Activated CD8-positive, alpha-beta memory T cell treated with anti-CD3 and anti-CD28 coated beads for 36 hours (primary cell): ENCODE measurements around the gene DERA. TPM values are rescaled to one million over a fixed set of nuclear protein-coding genes. Genes with fewer than 3 reads are reported as not detected.
"Not testable (repeated sequence)": the region's sequence is repeated elsewhere in the genome, so short reads cannot be mapped to it uniquely, and the experiment has no call there.

Experiments used
- CTCF ChIA-PET: fragments of 350-600 bp; sonication (Branson Sonifier 250); formaldehyde crosslinking; loops from one replicate; lab custom pipeline; 2021; ENCODE audit warnings: antibody characterized with exemption; lab: Charles Lee
- POLR2A ChIA-PET: fragments of 350-600 bp; sonication (Branson Sonifier 250); formaldehyde crosslinking; loops from one replicate; lab custom pipeline; 2021; ENCODE audit warnings: antibody characterized with exemption; lab: Charles Lee
- total RNA-seq, 2 experiments: library from RNA; stranded (reverse); gene quantifications; one replicate each; pipeline ENCODE4 v1.2.3, GENCODE V29; 2021

Gene DERA
- total RNA-seq, 2 experiments from 2014 or later = 25.3 to 27.0 TPM

DNA sequence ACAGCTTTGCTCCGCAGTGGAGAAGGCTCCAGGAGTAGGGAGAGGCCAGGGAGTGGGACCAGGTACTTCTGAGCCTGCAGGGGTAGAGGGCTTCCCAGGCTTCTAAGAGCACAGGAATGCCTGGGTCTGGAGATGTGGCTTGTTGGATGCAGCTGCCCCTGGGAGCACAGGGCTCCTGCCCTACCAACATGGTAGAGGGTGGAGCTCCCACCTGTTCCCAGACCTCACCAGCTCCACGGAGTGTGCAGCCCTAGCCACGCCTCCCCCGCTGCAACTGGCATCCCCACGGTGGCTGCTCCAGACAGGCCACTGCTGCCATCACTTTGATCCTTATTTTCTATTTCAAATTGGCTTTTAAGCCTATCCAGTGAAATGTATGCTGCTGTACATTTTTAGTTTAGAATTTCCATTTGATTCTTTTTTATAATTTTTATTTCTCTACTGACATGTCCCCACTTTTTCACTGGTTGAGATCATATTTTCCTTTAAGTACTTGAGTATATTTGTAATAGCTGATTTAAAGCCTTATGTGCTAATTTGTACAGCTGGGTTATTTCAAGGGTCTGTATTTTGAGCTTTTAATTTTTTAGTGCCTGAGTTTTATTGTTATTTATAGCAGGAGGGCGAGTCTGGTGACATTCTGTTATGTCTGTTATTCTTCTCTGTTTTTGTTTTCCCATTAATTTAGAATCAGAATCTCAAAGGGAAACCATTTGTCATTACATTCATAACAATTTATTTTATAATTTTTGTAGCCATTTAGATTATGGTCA lies 78.0 kb downstream of the DERA start:
- ChIA-PET POLR2A (no interaction called here), CTCF (no interaction called here)

DNA sequence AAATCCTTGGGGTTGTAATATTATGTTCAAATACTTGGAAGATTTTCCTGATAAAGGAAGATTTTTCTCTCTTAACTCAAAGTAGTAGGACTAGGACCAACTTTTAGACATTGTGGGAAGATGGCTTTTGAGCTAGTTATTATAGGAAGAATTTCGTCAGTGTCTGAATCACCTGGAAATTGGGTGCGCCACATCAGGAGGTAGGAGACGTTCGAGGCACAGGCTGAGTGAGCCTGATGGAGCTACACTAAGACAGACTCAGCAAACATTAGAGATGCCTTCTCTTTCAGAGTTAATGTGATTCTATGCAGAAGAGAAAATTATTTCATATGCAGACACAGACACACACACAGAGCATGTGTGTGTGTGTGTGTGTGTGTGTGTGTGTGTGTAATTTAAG lies 84.7 kb downstream of the DERA start:
- ChIA-PET POLR2A (no interaction called here), CTCF (no interaction called here)

DNA sequence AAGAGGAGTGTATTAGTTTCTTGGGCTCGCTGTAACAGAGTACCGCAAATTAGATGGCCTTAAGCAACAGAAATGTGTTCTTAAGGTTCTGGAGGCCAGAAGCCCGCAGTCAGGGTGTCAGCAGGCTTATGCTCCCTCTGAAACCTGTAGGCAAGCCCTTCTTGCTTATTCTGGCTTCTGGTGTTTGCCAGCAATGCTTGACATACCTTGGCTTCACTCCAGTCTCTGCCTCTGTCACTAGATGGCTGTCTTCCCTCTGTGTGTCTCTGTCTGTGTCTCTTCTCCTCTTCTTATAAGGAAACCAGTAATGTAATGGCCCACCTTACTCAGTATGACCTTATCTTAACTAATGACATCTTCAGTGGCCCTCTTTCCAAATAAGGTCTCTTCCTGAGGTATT lies 85.1 kb downstream of the DERA start:
- ChIA-PET POLR2A (no interaction called here), CTCF (no interaction called here)

DNA sequence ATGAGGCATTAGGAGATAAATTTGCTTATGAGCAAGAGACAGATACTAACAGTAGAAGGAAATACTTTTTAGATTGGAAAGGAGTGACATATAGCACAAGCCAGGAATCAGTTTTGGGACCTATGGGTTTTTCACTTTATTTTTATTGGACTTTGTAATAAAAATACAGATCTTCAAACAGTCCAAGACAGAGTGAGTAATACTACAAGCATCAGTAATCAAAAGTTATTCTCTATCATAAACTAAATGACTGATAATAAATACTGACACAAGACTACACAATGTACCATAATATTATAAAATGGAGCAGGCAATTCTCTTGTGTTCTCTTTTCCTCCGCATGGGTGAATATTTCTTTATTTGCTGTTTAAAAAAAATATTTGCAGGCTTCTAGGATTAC lies 85.8 kb downstream of the DERA start:
- ChIA-PET CTCF (no interaction called here), POLR2A (no interaction called here)

DNA sequence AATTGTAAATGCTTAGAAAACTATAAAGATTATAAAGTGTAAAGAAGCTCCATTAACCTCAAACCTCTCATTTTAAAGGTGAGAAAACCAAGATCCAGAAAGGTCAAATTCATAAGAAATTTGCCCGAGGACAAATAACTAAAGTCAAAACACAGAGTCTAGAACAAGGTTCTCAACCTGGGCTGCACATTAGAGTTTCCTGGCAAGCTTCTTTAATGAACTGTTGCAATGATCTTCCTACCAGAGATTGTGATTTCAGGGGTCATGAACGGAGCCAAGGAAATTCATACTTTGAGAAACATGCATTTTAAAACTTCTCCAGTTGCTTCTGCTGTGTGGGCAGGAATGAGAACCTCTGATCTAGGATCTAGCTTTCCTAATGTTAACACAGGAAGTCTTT lies 86.8 kb downstream of the DERA start:
- POLR2A ChIA-PET = no interaction called here

DNA sequence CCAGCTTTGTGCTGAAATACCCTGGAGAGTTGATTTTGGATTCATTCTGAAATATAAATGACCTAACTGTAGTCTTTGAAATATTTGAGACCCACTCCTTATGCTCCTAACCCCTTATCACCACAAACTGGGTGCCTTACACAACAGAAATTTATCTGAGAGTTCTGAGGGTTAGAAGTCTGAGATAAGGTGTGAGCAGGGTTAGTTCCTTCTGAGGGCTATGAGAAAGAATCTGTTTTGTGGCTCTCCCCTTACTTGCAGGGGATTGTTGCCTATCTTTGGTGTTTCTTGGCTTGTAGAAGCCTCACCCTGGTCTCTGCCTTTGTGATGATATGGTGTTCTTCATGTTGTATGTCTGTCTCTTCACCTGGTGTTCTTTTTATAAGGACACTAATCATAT lies 91.7 kb downstream of the DERA start:
- ChIA-PET POLR2A (no interaction called here), CTCF (no interaction called here)

More for the DNA sequence above, 86.8 kb downstream of the DERA start:
- CTCF ChIA-PET = interaction anchor here (0.7 kb wide), 1 partner anchor 129 kb away, joined by 3 read pairs; no protein-coding TSS in a partner anchor

DNA sequence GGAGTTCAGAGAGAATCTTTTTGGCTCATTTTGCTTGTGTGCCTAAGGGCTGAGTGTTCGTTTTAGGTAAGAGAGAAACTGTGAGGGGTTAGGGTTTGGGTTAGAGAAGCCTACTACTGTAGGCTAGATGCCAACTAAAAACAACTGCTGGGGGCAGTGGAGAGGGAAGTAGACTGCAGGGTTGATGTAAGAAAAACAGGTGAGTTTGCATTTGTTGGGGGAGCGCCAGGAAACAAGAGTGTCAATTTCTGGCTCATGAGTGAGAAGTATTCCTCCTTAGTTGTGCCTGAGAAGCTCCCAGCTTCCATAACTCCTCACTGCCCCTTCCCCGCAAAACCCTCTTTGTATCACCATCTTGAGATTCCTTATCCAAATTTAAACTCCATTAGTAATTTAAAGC lies 92.3 kb downstream of the DERA start:
- ChIA-PET POLR2A (no interaction called here), CTCF (no interaction called here)

DNA sequence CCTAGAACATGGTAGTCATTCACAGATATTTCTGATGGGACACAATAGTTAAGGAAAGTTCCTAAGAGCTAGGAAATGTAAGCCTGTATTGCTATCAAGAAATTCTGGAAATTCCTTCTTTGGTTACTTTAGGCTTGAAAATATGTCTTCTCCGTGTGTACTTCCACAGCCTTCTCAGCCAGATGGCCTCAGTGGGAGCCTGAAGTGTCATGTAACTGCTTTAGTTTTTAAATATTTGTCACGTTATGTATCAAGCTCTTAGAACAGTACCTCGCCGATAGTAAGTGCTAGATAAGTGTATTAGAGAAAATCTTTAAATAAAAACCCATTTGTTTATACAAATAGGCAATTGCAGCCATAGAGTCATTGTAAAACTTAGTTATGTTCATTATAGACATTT lies 95.6 kb downstream of the DERA start:
- CTCF ChIA-PET = interaction anchor here (0.7 kb wide), 2 partner anchors 114 to 1933 kb away, joined by 3 read pairs; no protein-coding TSS in a partner anchor

DNA sequence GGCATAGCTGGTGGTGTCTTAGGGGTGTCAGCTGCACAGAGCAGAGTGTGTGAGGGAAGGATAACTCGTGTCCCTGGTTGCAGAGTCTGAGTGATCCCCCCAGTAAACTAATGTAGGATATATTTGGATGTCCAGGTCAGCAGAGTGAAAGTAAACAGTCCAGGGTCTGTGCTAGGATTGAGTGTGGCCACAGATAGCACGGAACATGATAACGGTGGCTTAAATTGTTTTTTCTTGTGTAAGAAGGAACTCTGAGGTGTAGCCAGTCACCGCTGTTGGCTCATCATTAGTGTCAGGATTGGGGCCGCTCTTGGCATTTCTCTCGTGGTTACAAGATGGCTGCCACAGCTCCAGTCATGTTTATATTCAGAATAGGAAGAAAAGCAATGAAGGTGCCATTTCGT lies 97.3 kb downstream of the DERA start:
- POLR2A ChIA-PET = no interaction called here
- CTCF ChIA-PET = no interaction called here

More for the DNA sequence above, 95.6 kb downstream of the DERA start:
- POLR2A ChIA-PET = no interaction called here

DNA sequence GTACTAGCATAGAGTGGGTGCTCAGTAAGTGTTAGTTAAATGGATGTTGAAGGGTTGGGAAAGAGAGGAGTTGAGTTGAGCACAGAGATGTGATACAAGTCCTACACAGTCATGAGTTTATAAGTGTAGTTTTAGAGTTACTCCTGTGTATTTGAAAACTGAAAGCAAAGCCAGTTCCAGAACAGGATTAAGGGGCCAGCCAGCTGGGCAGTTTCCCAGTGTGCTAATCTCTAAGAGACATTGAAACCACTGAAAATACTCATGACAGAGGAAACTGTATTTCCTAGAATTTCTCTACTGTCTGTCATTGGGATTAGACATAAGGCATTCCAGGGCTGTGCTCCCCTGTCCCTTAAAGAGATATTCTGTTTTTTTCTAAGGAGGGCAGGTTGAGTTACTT lies 101.0 kb downstream of the DERA start:
- CTCF ChIA-PET = no interaction called here

DNA sequence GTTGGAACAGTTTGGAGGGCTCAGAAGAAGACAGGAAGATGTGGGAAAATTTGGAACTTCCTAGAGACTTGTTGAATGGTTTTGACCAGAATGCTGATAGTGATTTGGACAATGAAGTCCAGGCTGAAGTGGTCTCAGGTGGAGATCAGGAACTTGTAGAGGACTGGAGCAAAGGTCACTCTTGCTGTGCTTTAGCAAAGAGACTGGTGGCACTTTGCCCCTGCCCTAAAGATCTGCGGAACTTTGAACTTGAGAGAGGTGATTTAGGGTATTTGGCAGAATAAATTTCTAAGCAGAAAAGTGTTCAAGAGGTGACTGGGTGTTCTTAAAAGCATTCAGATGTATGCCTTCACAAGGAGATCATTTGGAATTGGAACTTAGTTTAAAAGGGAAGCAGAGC lies 102.6 kb downstream of the DERA start:
- POLR2A ChIA-PET, CTCF ChIA-PET: not testable (repeated sequence)

More for the DNA sequence above, 101.0 kb downstream of the DERA start:
- POLR2A ChIA-PET = no interaction called here

DNA sequence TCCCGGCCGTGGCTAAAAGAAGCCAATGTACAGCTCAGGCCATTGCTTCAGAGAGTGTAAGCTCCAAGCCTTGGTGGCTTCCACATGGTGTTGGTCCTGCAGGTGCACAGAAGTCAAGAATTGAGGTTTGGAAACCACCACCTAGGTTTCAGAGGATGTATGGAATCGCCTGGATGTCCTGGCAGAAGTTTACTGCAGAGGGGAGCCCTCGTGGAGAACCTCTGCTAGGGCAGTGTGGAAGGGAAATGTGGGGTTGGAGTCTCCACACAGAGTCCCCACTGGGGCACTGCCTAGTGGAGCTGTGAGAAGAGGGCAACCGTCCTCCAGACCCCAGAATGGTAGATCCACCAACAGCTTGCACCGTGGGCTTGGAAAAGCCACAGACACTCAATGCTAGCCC lies 103.3 kb downstream of the DERA start:
- CTCF ChIA-PET, POLR2A ChIA-PET: not testable (repeated sequence)

DNA sequence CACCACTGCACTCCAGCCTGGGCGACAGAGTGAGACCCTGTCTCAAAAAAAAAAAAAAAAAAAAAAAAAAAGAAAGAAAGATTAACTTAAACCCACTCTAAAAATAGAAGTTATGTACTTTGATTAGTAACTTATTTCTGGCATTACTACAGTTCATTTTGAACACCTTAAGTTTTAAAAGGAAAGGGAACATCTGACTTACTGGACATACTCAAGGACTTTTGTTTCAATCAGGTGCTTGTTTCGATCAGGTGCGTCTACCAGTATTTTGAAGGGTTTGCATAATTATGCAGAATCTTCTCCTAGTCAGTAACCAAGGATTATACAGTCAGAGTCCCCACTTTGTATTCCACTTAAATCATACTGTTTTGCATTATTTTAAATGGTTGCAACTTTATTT lies 105.6 kb downstream of the DERA start:
- CTCF ChIA-PET = no interaction called here
- POLR2A ChIA-PET = no interaction called here

DNA sequence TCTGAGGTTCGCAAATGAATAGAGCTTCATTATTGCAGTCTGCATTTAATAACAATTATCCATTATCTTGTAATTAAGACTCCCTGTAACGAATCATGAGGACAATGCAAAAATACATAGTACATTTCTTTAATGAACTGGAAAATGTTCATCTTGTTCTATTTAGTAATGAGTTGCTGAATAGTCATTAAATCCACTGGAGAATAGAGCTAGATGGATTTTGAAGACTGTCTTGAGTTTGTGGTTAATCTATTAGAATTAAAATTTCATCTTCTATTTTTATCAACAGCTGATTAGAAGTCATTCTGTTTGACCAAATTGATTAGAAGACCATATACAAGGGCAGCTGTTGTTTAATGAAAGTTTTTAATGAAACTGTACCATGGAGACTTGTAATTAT lies 107.2 kb downstream of the DERA start:
- POLR2A ChIA-PET = no interaction called here
- CTCF ChIA-PET = no interaction called here

DNA sequence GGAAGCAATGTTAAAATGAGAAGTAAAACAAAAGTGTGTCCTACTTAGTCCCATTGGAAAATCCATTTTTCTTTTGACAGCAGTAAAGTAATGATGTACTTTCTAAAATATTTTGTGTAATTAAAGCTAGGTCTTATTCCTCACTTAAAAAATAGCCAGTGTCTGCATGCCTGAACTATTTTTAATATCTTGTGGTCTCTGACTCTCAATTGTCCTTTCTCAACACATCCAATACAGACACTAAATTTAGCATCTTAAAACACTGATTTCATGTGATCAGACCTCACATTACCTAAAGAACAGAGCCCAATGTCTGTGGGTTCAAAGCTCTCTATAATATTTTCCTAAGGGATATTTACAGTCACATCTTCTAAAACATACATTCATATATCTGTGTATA lies 108.0 kb downstream of the DERA start:
- POLR2A ChIA-PET = no interaction called here
- CTCF ChIA-PET = no interaction called here

DNA sequence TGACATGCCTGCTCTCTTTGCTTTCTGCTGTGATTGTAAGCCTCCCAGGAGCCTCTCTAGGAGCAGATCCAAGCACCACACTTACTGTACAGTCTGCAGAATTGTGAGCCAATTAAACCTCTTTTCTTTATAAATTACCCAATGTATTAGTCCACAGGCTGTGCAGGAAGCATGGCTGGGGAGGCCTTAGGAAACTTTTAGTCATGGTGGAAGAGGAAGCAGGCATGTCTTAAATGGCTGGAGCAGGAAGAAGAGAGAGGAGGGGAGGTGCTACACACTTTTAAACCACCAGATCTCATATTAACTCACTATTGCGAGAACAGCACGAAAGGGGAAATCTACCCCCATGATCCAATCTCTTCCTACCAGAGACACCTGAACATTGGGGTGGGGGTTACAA lies 108.9 kb downstream of the DERA start:
- POLR2A ChIA-PET = no interaction called here
- CTCF ChIA-PET = no interaction called here

DNA sequence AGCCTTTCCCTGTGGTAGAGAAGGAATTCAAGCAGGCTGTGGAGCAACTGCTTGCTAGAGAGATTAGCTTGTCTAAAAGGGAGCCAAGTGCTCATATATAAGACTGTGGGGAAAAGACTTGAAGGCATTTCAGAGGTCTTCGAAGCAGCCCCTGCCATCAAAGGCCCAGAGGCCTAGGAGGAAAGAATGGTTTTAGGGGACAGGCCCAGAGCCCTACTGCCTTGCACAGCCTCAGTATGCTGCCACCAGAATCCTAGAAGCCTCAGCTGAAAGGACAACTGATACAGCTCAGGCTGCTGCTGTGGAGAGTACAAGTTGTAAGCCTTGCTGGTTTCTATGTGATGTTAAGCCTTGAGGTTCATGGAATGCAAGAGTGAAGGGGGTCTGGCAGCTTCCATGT lies 109.9 kb downstream of the DERA start:
- ChIA-PET CTCF (no interaction called here), POLR2A (no interaction called here)

DNA sequence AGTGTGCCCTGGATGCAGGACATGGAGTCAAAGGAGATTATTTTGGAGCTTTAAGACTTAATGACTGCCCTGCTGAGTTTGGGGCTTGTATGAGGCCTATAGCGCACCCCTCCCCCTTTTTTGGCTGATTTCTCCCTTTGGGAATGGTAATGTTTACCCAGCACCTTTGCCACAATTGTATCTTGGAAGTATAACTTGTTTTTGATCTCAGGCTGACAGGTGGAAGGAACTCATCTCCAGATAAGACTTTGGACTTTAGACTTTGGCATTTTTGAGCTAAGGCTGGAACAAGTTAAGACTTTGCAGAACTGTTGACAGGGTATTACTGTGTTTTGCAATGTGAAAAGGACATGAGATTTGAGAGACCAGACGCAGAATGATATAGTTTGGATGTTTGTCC lies 110.5 kb downstream of the DERA start:
- ChIA-PET CTCF (no interaction called here), POLR2A (no interaction called here)

DNA sequence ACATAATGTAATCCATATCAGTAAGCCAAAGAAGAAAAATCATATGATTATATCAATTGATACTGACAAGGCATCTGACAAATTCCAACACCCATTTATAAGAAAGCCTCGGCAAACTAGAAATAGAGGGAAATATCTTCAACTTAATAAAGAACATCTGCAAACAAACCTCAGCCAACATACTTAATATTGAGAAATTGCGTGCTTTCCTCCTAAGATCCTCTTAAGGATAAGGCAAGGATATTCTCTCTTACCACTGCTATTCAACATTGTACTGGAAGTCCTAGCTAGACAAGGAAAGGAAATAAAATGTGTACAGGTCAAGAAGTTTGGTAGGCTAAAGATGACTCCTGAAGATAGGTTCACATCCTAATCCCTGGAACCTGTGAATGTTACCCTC lies 115.9 kb downstream of the DERA start:
- POLR2A ChIA-PET = no interaction called here
- CTCF ChIA-PET = no interaction called here

DNA sequence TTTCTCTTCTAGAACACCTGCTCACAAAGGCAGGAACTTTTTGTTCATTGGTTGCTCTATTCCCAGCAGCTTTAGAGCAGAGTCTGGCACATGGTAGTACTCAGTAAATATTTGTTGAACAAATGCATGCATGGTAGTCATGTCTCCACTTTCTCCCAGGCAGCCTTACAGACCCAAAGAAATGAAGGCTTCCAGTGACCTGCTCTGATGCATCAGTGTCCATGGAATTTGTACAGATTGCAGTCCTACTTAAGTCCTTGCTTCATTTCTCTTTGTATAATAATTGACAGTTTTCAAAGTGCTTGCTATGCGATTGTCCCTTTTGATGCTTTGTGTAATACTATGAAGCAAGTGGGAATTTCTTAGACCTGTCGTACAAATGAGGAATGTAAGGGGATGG lies 119.6 kb downstream of the DERA start:
- CTCF ChIA-PET = no interaction called here
- POLR2A ChIA-PET = no interaction called here

DNA sequence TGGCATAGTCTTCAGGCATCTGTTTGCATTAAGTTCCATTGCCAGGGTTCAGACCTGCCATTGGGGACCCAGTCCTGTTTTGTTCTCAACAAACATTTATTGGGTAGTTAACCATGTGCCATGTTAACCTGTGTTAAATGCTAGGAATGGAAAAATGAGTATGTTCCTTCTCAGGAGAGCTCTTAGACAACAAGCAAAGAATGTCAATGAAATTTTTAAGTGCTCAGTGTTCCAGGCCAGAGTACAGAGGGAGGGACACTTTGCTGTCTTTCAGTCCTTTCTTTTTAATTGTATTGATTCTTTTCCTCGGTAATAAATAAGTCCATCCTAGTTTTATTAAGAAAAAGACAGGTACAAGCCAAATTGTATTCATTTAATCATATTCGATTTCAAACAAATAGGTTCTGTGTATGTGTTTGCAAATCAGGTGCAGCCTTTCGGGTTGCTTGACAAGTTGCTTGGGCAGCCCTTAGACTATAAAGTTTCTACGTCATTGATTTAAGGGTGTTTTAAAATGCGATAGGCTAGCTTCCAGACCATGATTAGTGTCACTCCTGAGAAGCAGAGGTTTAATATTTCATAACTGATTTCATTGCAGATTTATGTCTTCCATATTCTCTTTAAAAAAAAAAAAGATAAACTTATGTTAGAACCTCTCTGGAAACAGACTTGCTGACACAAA lies 123.1 kb downstream of the DERA start:
- CTCF ChIA-PET = interaction anchor here (0.5 kb wide), 1 partner anchor 11 kb away, joined by 4 read pairs; no protein-coding TSS in a partner anchor

More for the DNA sequence above, 123.1 kb downstream of the DERA start:
- POLR2A ChIA-PET = no interaction called here
